ENCODE data around the gene TNFRSF1B.

The TNFRSF1B gene

GRCh38 chr1:12142141-12142823 lies 24.5 kb upstream of the TNFRSF1B start:
- DNase-seq (ENCODE audit: low read depth): no peak
- H3K4me3 ChIP-seq (ENCODE audit: low read depth, low read length): no peak overlapping the region
- no peak for TF ChIP-seq CTCF (IDR thresholded peaks at IDR 0.05; ENCODE audit: insufficient read depth, low read depth, low read length, missing control alignments)

GRCh38 chr1:12142891-12143630 lies 23.7 kb upstream of the TNFRSF1B start:
- H3K4me3 ChIP-seq (ENCODE audit: low read depth, low read length): no peak overlapping the region
- DNase-seq (ENCODE audit: low read depth): no peak
- no peak for TF ChIP-seq CTCF (IDR thresholded peaks at IDR 0.05; ENCODE audit: insufficient read depth, low read depth, low read length, missing control alignments)

GRCh38 chr1:12143631-12144155 lies 23.1 kb upstream of the TNFRSF1B start:
- DNase-seq (ENCODE audit: low read depth): peak; percentile 63
- no peak overlapping the region for H3K4me3 ChIP-seq (ENCODE audit: low read depth, low read length)
- no peak for TF ChIP-seq CTCF (IDR thresholded peaks at IDR 0.05; ENCODE audit: insufficient read depth, low read depth, low read length, missing control alignments)

- no peak for DNase-seq (ENCODE audit: low read depth)
- TF ChIP-seq CTCF (IDR thresholded peaks at IDR 0.05; ENCODE audit: insufficient read depth, low read depth, low read length, missing control alignments): no peak
- no peak overlapping the region for H3K4me3 ChIP-seq (ENCODE audit: low read depth, low read length)
These were observed 22.6 kb upstream of the TNFRSF1B start for GRCh38 chr1:12144236-12144635.

- H3K4me3 ChIP-seq (ENCODE audit: low read depth, low read length): no peak overlapping the region
- no peak for DNase-seq (ENCODE audit: low read depth)
- no peak for TF ChIP-seq CTCF (IDR thresholded peaks at IDR 0.05; ENCODE audit: insufficient read depth, low read depth, low read length, missing control alignments)
These were observed 21.8 kb upstream of the TNFRSF1B start for GRCh38 chr1:12144969-12145368.

- H3K4me3 ChIP-seq (ENCODE audit: low read depth, low read length): no peak overlapping the region
- DNase-seq (ENCODE audit: low read depth): no peak
- no peak for TF ChIP-seq CTCF (IDR thresholded peaks at IDR 0.05; ENCODE audit: insufficient read depth, low read depth, low read length, missing control alignments)
These were observed 21.0 kb upstream of the TNFRSF1B start for GRCh38 chr1:12145616-12146342.
